K562 (cell line): ENCODE measurements around the gene RNASE4. TPM values are rescaled to one million over a fixed set of nuclear protein-coding genes. Genes with fewer than 3 reads are reported as not detected.

Experiments
- ARID3A ChIP-seq: IDR thresholded peaks from 2 replicates; pipeline ENCODE4 v1.6.1; 2012; ENCODE audit warnings: low read depth, low read length, improper control_type of control experiment, borderline replicate concordance
- ATF1 ChIP-seq, 2 experiments: fragments of 450-650 bp in 1 of 2; IDR thresholded peaks; 2 replicates each; pipeline ENCODE4 v1.6.1; 2016; ENCODE audit warnings: missing compliant biosample characterization in 1 of 2, missing genetic modification characterization in 1 of 2
- ATF7 ChIP-seq: fragments of 450-650 bp; IDR thresholded peaks from 2 replicates; pipeline ENCODE4 v1.7.1; 2014; ENCODE audit warnings: mild to moderate bottlenecking, moderate library complexity
- DDX20 ChIP-seq: fragments of 450-650 bp; IDR thresholded peaks from 2 replicates; pipeline ENCODE4 v1.6.1; 2016; ENCODE audit warnings: missing genetic modification characterization, low read depth, mild to moderate bottlenecking, missing compliant biosample characterization, moderate library complexity
- EGR1 ChIP-seq: fragments of 450-650 bp; conservative IDR thresholded peaks from 2 replicates; pipeline ENCODE4 v1.6.1; 2017; ENCODE audit warnings: mild to moderate bottlenecking
- EP300 ChIP-seq: IDR thresholded peaks from 2 replicates; pipeline ENCODE4 v1.6.1; 2012; ENCODE audit warnings: low read length, improper control_type of control experiment
- MCM3 ChIP-seq: fragments of 450-650 bp; IDR thresholded peaks from 2 replicates; pipeline ENCODE4 v1.6.1; 2016
- PATZ1 ChIP-seq: fragments of 250-450 bp; sonication (Bioruptor Pico); IDR thresholded peaks from 2 replicates; pipeline ENCODE4 v1.5.0; 2020; ENCODE audit warnings: mild to moderate bottlenecking, borderline replicate concordance
- POLR2H ChIP-seq: IDR thresholded peaks from 2 replicates; pipeline ENCODE4 v1.6.1; 2016; ENCODE audit warnings: missing genetic modification characterization, low read depth, mild to moderate bottlenecking, control low read depth, missing compliant biosample characterization, moderate library complexity
- POLR3A ChIP-seq: IDR thresholded peaks from 2 replicates; pipeline ENCODE4 v1.6.1; 2011; ENCODE audit warnings: borderline replicate concordance, mild to moderate bottlenecking, moderate library complexity; ENCODE audit not compliant: insufficient read length, insufficient read depth; ENCODE audit errors: extremely low read depth
- RFX1 ChIP-seq: fragments of 450-650 bp; IDR thresholded peaks from 2 replicates; pipeline ENCODE4 v1.6.1; 2016; ENCODE audit warnings: mild to moderate bottlenecking, moderate library complexity
- TEAD2 ChIP-seq: fragments of 450-650 bp; IDR thresholded peaks from 2 replicates; pipeline ENCODE4 v1.6.1; 2016; ENCODE audit warnings: missing genetic modification characterization, control low read depth, missing compliant biosample characterization
- ZBTB11 ChIP-seq, 3 experiments: fragments of 200-800 bp in 1 of 3; fragments of 250-450 bp in 1 of 3; fragments of 450-650 bp in 1 of 3; sonication (Bioruptor Pico) in 1 of 3; sonication (Bioruptor generic) in 1 of 3; formaldehyde crosslinking in 1 of 3; IDR thresholded peaks; 2 replicates each; pipeline versions ENCODE4 v1.6.1 to v1.8.0; 2016 to 2022; ENCODE audit warnings: mild to moderate bottlenecking in 2 of 3, missing genetic modification characterization in 2 of 3, missing compliant biosample characterization in 1 of 3, moderate library complexity in 1 of 3
- ZNF316 ChIP-seq: fragments of 450-650 bp; IDR thresholded peaks from 2 replicates; pipeline ENCODE4 v1.6.1; 2016
- ZNF592 ChIP-seq: fragments of 450-650 bp; IDR thresholded peaks from 2 replicates; pipeline ENCODE4 v1.6.1; 2017; ENCODE audit warnings: antibody characterized with exemption, mild to moderate bottlenecking
- polyA plus RNA-seq, 8 experiments: library from polyadenylated mRNA; depleted of rRNA in 4 of 8; stranded (reverse) in 5 of 8; unstranded in 3 of 8; fragments of >200 nt; fragmentation: Nextera tagmentation in 2 of 8; fragmentation: Illumina TruSeq in 1 of 8; extraction: Ambion mirVana in 2 of 8; extraction: Trizol in 1 of 8; gene quantifications; 2 replicates each; pipeline versions ENCODE4 v1.2.1 to v1.2.3, GENCODE V29; 2011 to 2014; ENCODE audit warnings: inconsistent platforms in 1 of 8, missing spikeins in 1 of 8
- total RNA-seq, 7 experiments: library from RNA; depleted of rRNA in 6 of 7; stranded (reverse); fragments of >200 nt in 6 of 7; fragmentation: Illumina TruSeq in 2 of 7; extraction: Trizol in 2 of 7; gene quantifications; 2 replicates each; pipeline versions ENCODE4 v1.2.1 to v1.2.3, GENCODE V29; 2011 to 2021; ENCODE audit warnings: low replicate concordance in 1 of 7

RNASE4 gene
- total and polyA plus RNA-seq, 9 of the 15 experiments (the other 6 are each of a cell fraction or from before 2014, with no cell fraction given): 0.09 to 0.22 (median 0.13) TPM; not detected in 2

GRCh38 chr14:20681348-20682126 is 2.8 kb upstream of the RNASE4 start (continued):
- TF ChIP-seq ZNF592: peak; percentile 60; the same call in 1 of the 2 replicates
- 0 out of 2 replicates have a peak, but pooled peaks have one; percentile 36 for TF ChIP-seq ARID3A
- peak; percentile 99 for TF ChIP-seq POLR2H (tag)
- no peak for TF ChIP-seq PATZ1
- TF ChIP-seq POLR3A: peak; percentile 88
- 0 out of 2 replicates have a peak, but pooled peaks have one; percentile 66 for TF ChIP-seq TEAD2 (tag)
- TF ChIP-seq MCM3: no peak
- TF ChIP-seq ZBTB11 (CRISPR knock-in tag; IDR thresholded peaks at IDR 0.05): no peak
- TF ChIP-seq DDX20: no peak
- peak; percentile 99 for TF ChIP-seq ZNF316
- peak; percentile 61 for TF ChIP-seq EP300
- peak; percentile 73 for TF ChIP-seq EGR1
- no peak for TF ChIP-seq RFX1
- TF ChIP-seq ATF7: 0 out of 2 replicates have a peak, but pooled peaks have one; percentile 31
- TF ChIP-seq ATF1 (CRISPR knock-in tag; IDR thresholded peaks at IDR 0.05): no peak
- peak; percentile 16; the same call in 1 of the 2 replicates for TF ChIP-seq ATF1 (tag; IDR thresholded peaks at IDR 0.05)
